Measurements from ENCODE around the gene ELAVL3. TPM values are rescaled to one million over a fixed set of nuclear protein-coding genes. Genes with fewer than 3 reads are reported as not detected.

Gene ELAVL3
- total and polyA plus RNA-seq, 2 of the 8 experiments (the other 6 are each of a cell fraction or from before 2014, with no cell fraction given) = 0.80 to 1.0 TPM

DNA sequence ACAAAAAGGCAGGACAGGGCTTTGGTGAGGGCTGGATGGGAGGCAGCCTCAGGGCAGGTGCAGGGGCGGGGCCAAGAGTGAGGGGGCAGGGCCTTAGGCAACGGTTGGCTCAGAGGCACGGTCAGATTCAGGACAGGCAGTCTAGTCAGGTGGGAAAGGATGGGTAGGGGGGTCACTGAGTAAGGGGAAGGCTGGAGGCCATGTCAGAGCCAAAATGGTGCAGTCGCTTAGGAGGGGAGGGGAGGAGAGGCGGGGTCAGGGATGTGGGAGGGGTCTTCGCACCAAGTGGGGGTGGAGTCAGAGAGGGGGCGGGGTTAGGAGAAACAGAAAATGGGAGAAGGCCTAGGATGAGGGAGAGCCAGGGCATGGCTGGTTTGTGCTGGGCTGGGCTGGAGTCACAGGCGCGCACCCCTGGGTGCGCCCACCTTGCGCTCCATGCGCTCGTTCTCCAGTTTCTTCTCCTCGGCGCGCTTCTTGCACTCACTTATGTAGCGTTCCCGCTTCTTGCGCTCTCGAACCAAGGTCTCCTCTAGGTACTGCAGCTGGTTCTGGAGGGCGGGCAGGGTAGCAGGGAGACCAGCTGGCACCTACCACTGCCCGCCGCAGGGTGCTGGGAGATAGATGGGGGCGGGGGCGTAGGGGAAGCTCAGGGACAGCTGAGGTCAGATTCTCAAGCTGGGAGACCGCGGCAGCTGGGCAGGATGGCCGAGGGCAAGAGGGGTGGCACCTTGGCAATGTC, 55.0 kb downstream of the ELAVL3 start:
- Histone ChIP-seq H3K36me3 (ENCODE audit: control insufficient read depth in 2 of 4, insufficient read depth in 4 of 4, low read length in 3 of 4) (no peaks in the 10 kb centered on the region), H2BK5ac (ENCODE audit: low read depth, low read length) (peak overlapping the region; percentile 52; the same call in 1 of the 2 replicates), H2BK15ac (ENCODE audit: low read length) (0 out of 2 replicates have a peak overlapping the region, but pooled peaks have one; percentile 88), H3K27ac (ENCODE audit: low read depth, low read length) (no peak overlapping the region), H4K8ac (ENCODE audit: extremely low read depth, insufficient read depth, low read length) (peak overlapping the region; percentile 41; the same call in 1 of the 2 replicates), H3K56ac (replicated peaks; ENCODE audit: insufficient read length, low read depth, low read length) (no peak overlapping the region), H4K20me1 (replicated peaks in 1 of 2; ENCODE audit: control insufficient read depth in 1 of 2, insufficient read depth in 2 of 2, low read length in 2 of 2) (no peaks in the 10 kb centered on the region), H3K27me3 (replicated peaks in 1 of 4; ENCODE audit: control insufficient read depth in 3 of 4, extremely low read depth in 1 of 4, insufficient read depth in 3 of 4, low read length in 3 of 4) (peaks cover 2 to 16% (median 13%) of the 10 kb centered on the region in 4 experiments), H2BK120ac (replicated peaks; ENCODE audit: low read depth, low read length) (no peak overlapping the region), H2BK20ac (ENCODE audit: low read length) (no peak overlapping the region), H3K4me3 (ENCODE audit: extremely low read depth in 1 of 4, insufficient read depth in 2 of 4, low read depth in 3 of 4, low read length in 4 of 4) (no peak overlapping the region), H4K5ac (ENCODE audit: insufficient read length, low read depth, low read length) (no peak overlapping the region), H4K91ac (replicated peaks; ENCODE audit: insufficient read length, low read length) (no peak overlapping the region), H3K79me1 (ENCODE audit: low read depth, low read length) (no peaks in the 10 kb centered on the region), H3K23me2 (ENCODE audit: low read depth, low read length) (peaks cover 14% of the 10 kb centered on the region), H3K9me3 (ENCODE audit: insufficient read depth in 2 of 2, low read depth in 1 of 2, low read length in 1 of 2) (no peaks in the 10 kb centered on the region), H3K79me2 (ENCODE audit: control insufficient read depth in 1 of 2, insufficient read depth in 2 of 2, low read length in 2 of 2) (no peaks in the 10 kb centered on the region), H3K18ac (ENCODE audit: extremely low read depth, low read length) (no peak overlapping the region), H3K14ac (ENCODE audit: insufficient read length) (no peak overlapping the region), H3K4me2 (ENCODE audit: insufficient read depth in 1 of 2, low read depth in 2 of 2, low read length in 2 of 2) (no peak overlapping the region), H2BK12ac (ENCODE audit: low read depth, low read length) (no peak overlapping the region; the same call in 1 of the 2 replicates), H2AFZ (ENCODE audit: low read length) (no peak overlapping the region), H2AK5ac (ENCODE audit: low read depth, low read length) (no peak overlapping the region), H3K4ac (replicated peaks; ENCODE audit: insufficient read length, low read depth, low read length) (no peak overlapping the region), H3K9ac (replicated peaks in 1 of 4; ENCODE audit: extremely low read depth in 1 of 4, low read depth in 3 of 4, low read length in 3 of 4) (no peak overlapping the region), H3K4me1 (replicated peaks in 1 of 4; ENCODE audit: control insufficient read depth in 3 of 4, insufficient read depth in 4 of 4, low read length in 3 of 4) (peaks cover 0 to 13% (median 7%) of the 10 kb centered on the region in 4 experiments; a peak in 5 of 7 replicates), H3K23ac (ENCODE audit: insufficient read length) (no peak overlapping the region)
- POLR2A ChIA-PET (ENCODE audit: partially characterized antibody) = interaction anchor here (1.1 to 1.4 kb wide), 2 partner anchors 8 to 10 kb away, joined by 5 read pairs; partner anchors contain the start of genes ODAD3 and PRKCSH
- WGBS, 2 experiments (ENCODE audit: extremely low coverage in 1 of 2, insufficient coverage in 1 of 2, insufficient read length in 1 of 2, insufficient replicate concordance in 2 of 2, low coverage in 1 of 2, low lambda C conversion rate in 2 of 2, missing lambda C conversion rate in 1 of 2) = 84% methylated on average over 23 of the region's 28 CpGs; no CpG with 5 or more reads in 1 of the 2 experiments
- DNase-seq (ENCODE audit: low read depth in 1 of 2, low spot score in 2 of 2) = peak in 1 of 2 experiments; percentile 85
- CTCF ChIA-PET (ENCODE audit: partially characterized antibody) = interaction anchor here (0.9 to 2.5 kb wide), 4 partner anchors 9 to 56 kb away, joined by 3 to 12 read pairs (median 4); partner anchors contain the start of genes ODAD3 and PRKCSH
- no peak for TF ChIP-seq FOSL1 (IDR thresholded peaks at IDR 0.05; ENCODE audit: insufficient read depth, low read depth, low read length)
- no peak for FAIRE-seq
